Keratinocyte (primary cell): Measurements from ENCODE around the gene NR2E3.

Experiments
- CTCF ChIP-seq, 3 experiments: IDR thresholded peaks in 1 of 3; conservative IDR thresholded peaks in 1 of 3; optimal IDR thresholded peaks in 1 of 3; 2 replicates in 2 of 3; 3 replicates in 1 of 3; pipeline versions ENCODE3 to v1.5.1; 2011; ENCODE audit warnings: low read length in 3 of 3, mild to moderate bottlenecking in 3 of 3, moderate library complexity in 2 of 3, control low read depth in 1 of 3, inconsistent platforms in 1 of 3; ENCODE audit not compliant: insufficient read depth in 2 of 3; ENCODE audit errors: extremely low read depth in 1 of 3
- EZH2 ChIP-seq: IDR thresholded peaks from one replicate; pipeline ENCODE4 v1.6.1; 2012; ENCODE audit warnings: inconsistent platforms, mild to moderate bottlenecking, low read length, moderate library complexity

GRCh38 chr15:71800190-71800589 lies 10.2 kb upstream of the NR2E3 start:
- TF ChIP-seq CTCF (optimal IDR thresholded peaks at IDR 0.05 in 1 of 3, IDR thresholded peaks at IDR 0.05 in 1 of 3, conservative IDR thresholded peaks at IDR 0.05 in 1 of 3; ENCODE audit: extremely low read depth in 1 of 3, insufficient read depth in 2 of 3, low read length in 3 of 3): no peak
- no peak for TF ChIP-seq EZH2
